HG02763 (cell line): ENCODE results near the gene PRKAR2A.

ENCODE experiments used
- ATAC-seq: cut with Tn5 transposase; IDR thresholded peaks from one replicate; pipeline ENCODE4 v1.9.1; 2021; ENCODE audit warnings: mild to moderate bottlenecking, moderate library complexity; ENCODE audit not compliant: unreplicated experiment

The PRKAR2A gene

GRCh38 chr3:48847504-48848423 lies at the start of gene PRKAR2A:
Gene PRKAR2A, minus strand, starts transcription at chr3:48847874. Its CDS starts 278 bp downstream, at chr3:48847596.
- peak; percentile 84 for ATAC-seq

GRCh38 chr3:48896936-48897335 lies 49.3 kb upstream of the PRKAR2A start:
- ATAC-seq = no peak

GRCh38 chr3:48894516-48894915 lies 46.8 kb upstream of the PRKAR2A start:
- ATAC-seq = no peak

- ATAC-seq = no peak
These were observed 43.9 kb upstream of the PRKAR2A start for GRCh38 chr3:48891606-48892005.

- no peak for ATAC-seq
These were observed 38.1 kb upstream of the PRKAR2A start for GRCh38 chr3:48885753-48886152.

- no peak for ATAC-seq
These were observed 34.0 kb upstream of the PRKAR2A start for GRCh38 chr3:48881652-48882114.

- no peak for ATAC-seq
These were observed 33.3 kb upstream of the PRKAR2A start for GRCh38 chr3:48881006-48881405.

GRCh38 chr3:48879994-48880377 lies 32.3 kb upstream of the PRKAR2A start:
- ATAC-seq = no peak

GRCh38 chr3:48879307-48879993 lies 31.8 kb upstream of the PRKAR2A start:
- ATAC-seq = no peak

- ATAC-seq = no peak
These were observed 30.0 kb upstream of the PRKAR2A start for GRCh38 chr3:48877671-48878070.

GRCh38 chr3:48863122-48863521 lies 15.4 kb upstream of the PRKAR2A start:
- no peak for ATAC-seq

GRCh38 chr3:48859206-48859605 lies 11.5 kb upstream of the PRKAR2A start:
- ATAC-seq = no peak

GRCh38 chr3:48858709-48859108 lies 11.0 kb upstream of the PRKAR2A start:
- no peak for ATAC-seq

GRCh38 chr3:48857641-48858040 lies 10.0 kb upstream of the PRKAR2A start:
- ATAC-seq = no peak

- ATAC-seq = no peak
These were observed 8.8 kb upstream of the PRKAR2A start for GRCh38 chr3:48856469-48856868.

GRCh38 chr3:48855681-48856447 lies 8.2 kb upstream of the PRKAR2A start:
- ATAC-seq = no peak

- ATAC-seq = no peak
These were observed 4.5 kb upstream of the PRKAR2A start for GRCh38 chr3:48852151-48852550.

GRCh38 chr3:48851407-48851806 lies 3.7 kb upstream of the PRKAR2A start:
- ATAC-seq = no peak

GRCh38 chr3:48848816-48849515 lies 1.3 kb upstream of the PRKAR2A start:
- no peak for ATAC-seq

GRCh38 chr3:48847053-48847503 lies 596 bp downstream of the PRKAR2A start:
- ATAC-seq = peak; percentile 35
